Glomerular endothelial cell (primary cell): ENCODE measurements around the gene SSTR5. TPM values are rescaled to one million over a fixed set of nuclear protein-coding genes. Genes with fewer than 3 reads are reported as not detected.

Experiments used
- DNase-seq: peaks from one replicate; pipeline ENCODE4 v3.0.0-alpha.2; 2011; ENCODE audit warnings: low read depth, low spot score; ENCODE audit errors: extremely low read depth
- total RNA-seq: library from RNA; depleted of rRNA; stranded (reverse); fragments of >200 nt; gene quantifications from 2 replicates; pipeline ENCODE4 v1.2.3, GENCODE V29; 2015

Gene SSTR5
- total RNA-seq, 1 donor from 2014 or later = not detected

- no peak for DNase-seq
These were observed 33.6 kb upstream of the SSTR5 start for GRCh38 chr16:1038932-1039331.

GRCh38 chr16:1039762-1040161 lies 32.8 kb upstream of the SSTR5 start:
- DNase-seq = no peak

GRCh38 chr16:1040346-1040745 lies 32.2 kb upstream of the SSTR5 start:
- DNase-seq = no peak

GRCh38 chr16:1042049-1042744 lies 30.4 kb upstream of the SSTR5 start:
- no peak for DNase-seq

- DNase-seq = no peak
These were observed 29.7 kb upstream of the SSTR5 start for GRCh38 chr16:1042866-1043265.

- no peak for DNase-seq
These were observed 28.6 kb upstream of the SSTR5 start for GRCh38 chr16:1043881-1044451.

- DNase-seq = no peak
These were observed 27.9 kb upstream of the SSTR5 start for GRCh38 chr16:1044460-1045309.

- DNase-seq = no peak
These were observed 27.1 kb upstream of the SSTR5 start for GRCh38 chr16:1045310-1045992.

- DNase-seq = no peak
These were observed 26.3 kb upstream of the SSTR5 start for GRCh38 chr16:1045993-1046911.

- DNase-seq = no peak
These were observed 25.4 kb upstream of the SSTR5 start for GRCh38 chr16:1047123-1047522.

- DNase-seq = no peak
These were observed 24.7 kb upstream of the SSTR5 start for GRCh38 chr16:1047801-1048200.

GRCh38 chr16:1048442-1049112 lies 24.0 kb upstream of the SSTR5 start:
- no peak for DNase-seq

- no peak for DNase-seq
These were observed 23.2 kb upstream of the SSTR5 start for GRCh38 chr16:1049113-1049975.

- DNase-seq = no peak
These were observed 22.6 kb upstream of the SSTR5 start for GRCh38 chr16:1049976-1050247.

- DNase-seq = no peak
These were observed 22.0 kb upstream of the SSTR5 start for GRCh38 chr16:1050516-1050915.

GRCh38 chr16:1050921-1051320 lies 21.6 kb upstream of the SSTR5 start:
- no peak for DNase-seq

- no peak for DNase-seq
These were observed 21.1 kb upstream of the SSTR5 start for GRCh38 chr16:1051446-1051845.

GRCh38 chr16:1052721-1053120 lies 19.8 kb upstream of the SSTR5 start:
- DNase-seq = no peak

- DNase-seq = no peak
These were observed 19.4 kb upstream of the SSTR5 start for GRCh38 chr16:1053121-1053521.
